HG02623 (cell line): ENCODE measurements around the gene LGR4.
"Not testable (repeated sequence)": the region's sequence is repeated elsewhere in the genome, so short reads cannot be mapped to it uniquely, and the experiment has no call there.

ENCODE experiments used
- ATAC-seq: cut with Tn5 transposase; IDR thresholded peaks from one replicate; pipeline ENCODE4 v1.9.1; 2021; ENCODE audit warnings: moderate library complexity; ENCODE audit not compliant: unreplicated experiment

The LGR4 gene

GRCh38 chr11:27460158-27460978 is 12.2 kb downstream of the LGR4 start:
- no peak for ATAC-seq

DNA sequence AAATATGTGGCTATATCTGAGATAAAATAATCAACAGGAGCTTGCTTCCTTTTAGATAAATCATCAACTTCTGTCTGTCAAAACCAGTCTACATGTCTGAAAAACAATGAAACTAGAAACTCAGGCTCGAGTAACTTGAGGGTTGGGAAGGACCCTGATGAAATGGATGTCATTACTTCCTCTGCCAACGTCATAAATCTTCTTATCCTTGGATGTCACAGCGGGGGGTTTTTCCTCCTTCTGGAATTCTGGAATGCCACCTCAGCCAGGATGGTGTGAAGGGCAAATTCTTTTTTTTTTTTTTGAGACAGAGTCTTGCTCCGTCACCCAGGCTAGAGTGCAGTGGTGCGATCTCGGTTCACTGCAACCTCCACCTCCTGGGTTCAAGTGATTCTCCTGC is 13.4 kb downstream of the LGR4 start:
- no peak for ATAC-seq

DNA sequence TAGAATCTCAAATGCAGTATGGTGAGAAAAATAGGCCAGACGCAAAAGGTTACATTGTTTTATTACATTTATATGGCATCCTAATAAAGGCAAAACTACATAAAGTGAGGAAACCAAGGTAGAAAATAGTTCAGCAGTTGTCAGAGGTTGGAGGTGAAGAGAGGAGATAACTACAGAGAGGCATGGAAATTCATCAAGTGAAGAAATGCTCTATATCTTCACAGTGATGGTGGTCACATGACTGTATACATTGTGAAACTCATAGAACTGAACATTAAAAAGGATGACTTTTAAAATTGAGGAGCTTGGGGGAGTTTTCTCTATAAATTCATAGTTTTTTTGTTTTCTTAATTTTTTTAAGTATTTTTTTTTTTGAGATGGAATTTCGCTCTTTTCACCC is 14.4 kb downstream of the LGR4 start:
- ATAC-seq: no peak

GRCh38 chr11:27456795-27457329 is 15.7 kb downstream of the LGR4 start:
- no peak for ATAC-seq

DNA sequence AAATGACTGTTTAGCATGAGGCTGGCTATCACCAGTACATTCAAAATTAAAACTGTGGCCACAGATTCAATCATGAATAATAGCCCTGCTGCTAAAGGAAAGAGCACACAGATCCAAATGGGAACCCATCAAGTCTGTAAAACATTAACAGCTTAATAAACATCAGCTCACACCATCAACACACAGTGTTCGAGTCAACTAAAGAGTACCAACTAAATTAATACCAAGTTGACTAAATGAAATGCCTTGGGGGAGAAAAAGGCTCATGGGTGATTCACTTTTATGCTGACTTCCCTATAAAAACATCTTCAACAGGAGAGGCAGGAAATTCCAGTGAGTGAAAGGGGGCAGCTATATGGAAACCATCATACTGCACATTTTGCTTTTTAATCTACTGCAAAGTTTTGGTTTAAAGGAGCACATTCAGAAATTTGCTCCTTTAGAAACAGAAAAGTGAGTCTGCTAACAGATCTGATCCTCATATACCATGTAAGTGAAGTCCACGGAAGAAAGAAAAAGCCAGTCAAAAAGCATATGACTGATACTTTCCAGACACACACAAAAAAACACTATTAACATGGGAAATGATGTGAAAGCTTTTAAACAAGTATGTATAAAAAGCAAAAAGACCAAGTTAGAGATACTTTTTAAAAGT is 16.3 kb downstream of the LGR4 start:
- no peak for ATAC-seq

- no peak for ATAC-seq
Observed at GRCh38 chr11:27455667-27456066, 16.9 kb downstream of the LGR4 start.

DNA sequence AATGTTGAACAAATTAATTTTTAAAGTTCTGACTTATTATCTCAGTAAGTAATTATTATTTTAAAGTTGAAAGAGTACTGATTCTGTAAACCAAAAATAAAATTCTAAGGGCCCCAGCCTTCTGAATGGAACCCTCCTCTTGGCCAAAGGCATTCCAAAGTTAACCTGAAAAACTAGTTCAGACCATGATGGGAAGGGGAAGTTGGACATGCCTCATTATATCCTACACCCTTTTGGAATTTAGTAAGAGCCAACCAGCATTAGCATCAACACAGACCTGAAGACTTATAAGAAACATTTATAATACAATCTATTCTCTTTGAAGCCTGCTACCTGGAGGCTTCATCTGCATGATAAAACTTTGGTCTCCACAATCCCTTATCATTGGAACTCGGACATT is 18.9 kb downstream of the LGR4 start:
- ATAC-seq: no peak

GRCh38 chr11:27452147-27452546 is 20.4 kb downstream of the LGR4 start:
- no peak for ATAC-seq

DNA sequence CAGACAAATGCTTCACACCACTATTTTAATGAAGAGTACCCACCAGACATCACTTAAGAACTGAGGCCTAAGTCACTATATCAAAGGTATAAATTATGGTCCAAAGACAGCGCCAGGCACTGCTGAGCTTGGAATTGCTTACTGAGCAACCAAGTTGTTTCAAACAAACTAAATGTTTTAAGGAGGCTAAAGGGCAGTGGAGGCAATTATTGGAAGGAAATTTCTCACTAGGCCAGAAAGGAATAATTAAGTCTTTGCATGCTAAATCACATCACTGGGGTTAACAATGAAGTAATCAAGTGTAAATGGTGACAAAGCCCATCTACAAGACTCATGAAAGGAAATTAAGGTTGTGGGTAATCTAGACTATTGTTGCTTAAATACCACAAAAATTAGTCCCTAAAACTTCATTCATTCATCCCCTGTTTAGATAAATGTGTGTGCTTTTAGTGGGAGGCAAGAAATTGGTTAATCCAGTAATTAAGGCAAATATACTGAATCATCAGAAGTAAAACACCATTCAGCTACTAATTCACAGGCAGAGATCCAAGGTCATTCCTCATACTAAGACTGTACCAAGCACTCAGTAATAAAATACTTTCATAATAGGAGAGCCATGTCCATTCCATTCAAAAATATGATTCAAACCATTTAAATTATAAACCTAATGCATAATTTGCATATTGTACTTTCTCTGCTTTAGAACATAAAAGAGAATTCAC is 21.2 kb downstream of the LGR4 start:
- ATAC-seq: no peak

DNA sequence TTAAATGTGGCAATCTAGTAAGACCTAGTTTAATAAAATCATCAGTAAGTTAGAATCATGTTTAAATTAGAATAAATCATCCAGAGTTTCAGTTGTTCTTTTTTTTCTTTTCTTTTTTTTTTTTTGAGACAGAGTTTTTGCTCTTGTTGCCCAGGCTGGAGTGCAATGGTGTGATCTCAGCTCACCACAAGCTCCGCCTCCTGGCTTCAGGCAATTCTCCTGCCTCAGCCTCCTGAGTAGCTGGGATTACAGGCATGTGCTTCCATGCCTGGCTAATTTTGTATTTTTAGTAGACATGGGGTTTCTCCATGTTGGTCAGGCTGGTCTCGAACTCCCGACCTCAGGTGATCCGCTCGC is 24.4 kb downstream of the LGR4 start:
- ATAC-seq: not testable (repeated sequence)

GRCh38 chr11:27447288-27448183 is 25.1 kb downstream of the LGR4 start:
- no peak for ATAC-seq

GRCh38 chr11:27445625-27446024 is 27.0 kb downstream of the LGR4 start:
- ATAC-seq: no peak

DNA sequence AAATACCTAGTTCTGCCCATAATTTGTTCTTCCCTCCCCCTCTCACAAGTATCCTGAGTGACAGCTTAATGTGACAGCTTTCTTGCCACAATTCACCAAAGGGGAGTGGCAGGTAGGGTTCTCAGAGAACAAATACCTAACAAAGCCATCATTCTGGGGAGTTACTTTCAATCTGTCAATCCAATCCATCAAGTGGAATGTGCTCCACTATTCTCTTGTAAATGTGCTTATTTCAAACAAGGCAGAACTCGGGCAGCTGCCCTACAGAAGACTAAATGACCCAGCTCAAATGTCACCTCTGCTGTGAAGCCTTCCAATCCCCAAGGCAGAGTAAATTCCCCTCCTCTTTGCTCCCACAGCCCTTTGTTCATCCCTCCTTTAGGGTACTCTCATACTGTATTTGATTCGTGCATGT is 27.8 kb downstream of the LGR4 start:
- no peak for ATAC-seq

- ATAC-seq: no peak
Observed at GRCh38 chr11:27443746-27444507, 28.7 kb downstream of the LGR4 start.

DNA sequence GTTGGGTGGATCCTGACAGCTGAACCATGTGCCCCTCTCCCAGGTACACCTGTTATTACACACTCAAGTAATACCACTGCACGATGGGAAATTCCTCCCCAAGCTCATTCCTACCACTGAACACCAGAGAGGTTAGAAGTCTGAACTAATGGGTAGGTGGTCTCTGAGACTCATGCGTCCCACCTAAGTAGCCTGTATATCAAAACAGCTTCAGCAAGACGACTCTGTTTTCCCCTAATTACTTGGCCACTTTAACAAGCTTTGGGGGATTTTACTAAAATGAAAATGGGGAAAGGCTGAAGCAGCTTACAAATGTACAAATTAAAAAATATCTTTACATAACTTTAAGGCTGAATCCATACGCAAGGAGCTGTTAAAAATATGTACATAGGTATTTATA is 29.4 kb downstream of the LGR4 start:
- no peak for ATAC-seq

- ATAC-seq: no peak
Observed at GRCh38 chr11:27440090-27440489, 32.5 kb downstream of the LGR4 start.

GRCh38 chr11:27438595-27438981 is 34.0 kb downstream of the LGR4 start:
- ATAC-seq: no peak

GRCh38 chr11:27437829-27438594 is 34.6 kb downstream of the LGR4 start:
- ATAC-seq: no peak

GRCh38 chr11:27436916-27437315 is 35.7 kb downstream of the LGR4 start:
- ATAC-seq: no peak
